ENCODE data around the gene EEF2KMT.
"Not testable (repeated sequence)": the region's sequence is repeated elsewhere in the genome, so short reads cannot be mapped to it uniquely, and the experiment has no call there.

DNA sequence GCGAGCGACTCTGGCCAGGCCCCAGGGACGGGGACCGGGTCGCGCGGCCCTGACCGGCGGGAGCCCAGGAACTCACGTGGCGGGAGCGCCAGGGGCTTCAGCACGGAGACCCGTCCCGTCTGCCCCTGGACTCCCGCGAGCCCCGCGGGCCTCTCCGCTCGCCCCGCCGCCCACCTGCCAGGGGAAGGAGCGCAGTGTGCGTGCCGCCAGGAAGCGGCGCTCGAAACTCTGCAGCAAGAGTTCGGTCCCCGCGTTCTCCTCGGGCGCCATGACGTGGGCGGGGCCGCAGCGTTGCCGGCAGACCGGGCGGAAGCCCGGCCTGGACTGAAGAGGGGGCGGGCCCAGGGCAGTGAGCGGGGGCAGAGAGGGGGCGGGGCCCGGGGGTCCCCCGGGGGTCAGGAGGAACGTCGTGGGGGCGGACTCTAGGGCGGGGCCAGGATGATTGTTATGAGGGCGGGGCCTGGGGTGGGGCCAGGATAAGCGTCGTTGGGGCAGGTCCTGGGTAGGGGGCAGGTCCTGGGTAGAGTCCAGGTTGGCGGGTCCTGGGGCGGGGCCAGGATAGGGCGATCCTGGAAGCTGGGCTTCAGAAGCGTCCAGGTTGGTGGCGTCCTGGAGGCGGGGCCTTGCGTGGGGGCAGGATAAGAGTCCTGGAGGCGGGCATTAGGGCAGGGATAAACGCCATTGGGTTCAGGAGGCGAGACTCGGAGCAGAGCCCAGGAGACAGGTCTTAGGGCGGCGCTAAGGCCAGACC lies at the start of gene EEF2KMT:
- TF ChIP-seq CTCF (conservative IDR thresholded peaks at IDR 0.05); EZH2 (IDR thresholded peaks at IDR 0.05; ENCODE audit: low read depth): not testable (repeated sequence)
